ENCODE results near the gene NFIL3. TPM values are rescaled to one million over a fixed set of nuclear protein-coding genes. Genes with fewer than 3 reads are reported as not detected.

NFIL3 gene
- total RNA-seq, 4 donors from 2014 or later, result 15.8 to 26.4 (median 22.2) TPM

- H3K9me3 ChIP-seq, result no peaks in the 10 kb centered on the region
- H3K36me3 ChIP-seq, result no peaks in the 10 kb centered on the region
- TF ChIP-seq EP300 (IDR thresholded peaks at IDR 0.05; ENCODE audit: low read depth) (no peak), POLR2AphosphoS5 (IDR thresholded peaks at IDR 0.05) (no peak), CTCF (IDR thresholded peaks at IDR 0.05) (no peak), POLR2A (IDR thresholded peaks at IDR 0.05) (no peak)
- no peaks in the 10 kb centered on the region for H3K27me3 ChIP-seq
- WGBS, 2 donors (ENCODE audit: low coverage in 1 of 2), result 78 to 79% methylated on average over 4 of the region's 4 CpGs
- no peak overlapping the region for H3K4me3 ChIP-seq
- no peak overlapping the region for H3K27ac ChIP-seq
- no peaks in the 10 kb centered on the region for H3K4me1 ChIP-seq
- intact Hi-C loops (cut with DNase I; ENCODE audit: low total_unique reads) (no loop called here), in situ Hi-C loops (cut with MboI; ENCODE audit: low pct_ligation_motif_present in 1 of 4, low pct_unique_long_range_greater_than_20kb in 1 of 4, low sequenced_read_pairs in 3 of 4) (no loop called here)
- no peak for DNase-seq
Observed at GRCh38 chr9:91395106-91395552, 28.5 kb downstream of the NFIL3 start.

GRCh38 chr9:91393826-91394225 lies 29.8 kb downstream of the NFIL3 start:
- intact Hi-C loops (cut with DNase I; ENCODE audit: low total_unique reads) (no loop called here), in situ Hi-C loops (cut with MboI; ENCODE audit: low pct_ligation_motif_present in 1 of 4, low pct_unique_long_range_greater_than_20kb in 1 of 4, low sequenced_read_pairs in 3 of 4) (no loop called here)
- TF ChIP-seq CTCF (IDR thresholded peaks at IDR 0.05), result no peak
- no peak for TF ChIP-seq POLR2A (IDR thresholded peaks at IDR 0.05)
- no peak for TF ChIP-seq EP300 (IDR thresholded peaks at IDR 0.05; ENCODE audit: low read depth)
- TF ChIP-seq POLR2AphosphoS5 (IDR thresholded peaks at IDR 0.05), result no peak

GRCh38 chr9:91392435-91392834 lies 31.2 kb downstream of the NFIL3 start:
- Histone ChIP-seq H3K4me3 (no peak overlapping the region), H3K27me3 (no peaks in the 10 kb centered on the region), H3K36me3 (no peaks in the 10 kb centered on the region), H3K27ac (no peak overlapping the region), H3K9me3 (no peaks in the 10 kb centered on the region), H3K4me1 (no peaks in the 10 kb centered on the region)
- intact Hi-C loops (cut with DNase I; ENCODE audit: low total_unique reads), result no loop called here
- WGBS, 2 donors (ENCODE audit: low coverage in 1 of 2), result 75 to 86% methylated on average over 1 of the region's 1 CpG
- in situ Hi-C loops (cut with MboI; ENCODE audit: low pct_ligation_motif_present in 1 of 4, low pct_unique_long_range_greater_than_20kb in 1 of 4, low sequenced_read_pairs in 3 of 4), result no loop called here
- DNase-seq, result no peak
- TF ChIP-seq CTCF (IDR thresholded peaks at IDR 0.05), result no peak
- no peak for TF ChIP-seq POLR2A (IDR thresholded peaks at IDR 0.05)
- TF ChIP-seq POLR2AphosphoS5 (IDR thresholded peaks at IDR 0.05), result no peak
- no peak for TF ChIP-seq EP300 (IDR thresholded peaks at IDR 0.05; ENCODE audit: low read depth)

More at GRCh38 chr9:91393826-91394225, 29.8 kb downstream of the NFIL3 start:
- Histone ChIP-seq H3K4me3 (no peak overlapping the region), H3K4me1 (no peaks in the 10 kb centered on the region), H3K9me3 (no peaks in the 10 kb centered on the region), H3K27me3 (no peaks in the 10 kb centered on the region), H3K27ac (no peak overlapping the region), H3K36me3 (no peaks in the 10 kb centered on the region)
- WGBS, 2 donors (ENCODE audit: low coverage in 1 of 2), result 92 to 98% methylated on average over 3 to 5 of the region's 5 CpGs
- DNase-seq, result no peak

- intact Hi-C loops (cut with DNase I; ENCODE audit: low total_unique reads), result no loop called here
Observed at GRCh38 chr9:91391818-91392217, 31.8 kb downstream of the NFIL3 start.

More at GRCh38 chr9:91391818-91392217, 31.8 kb downstream of the NFIL3 start:
- no peaks in the 10 kb centered on the region for H3K4me1 ChIP-seq
- no peak overlapping the region for H3K27ac ChIP-seq
- H3K27me3 ChIP-seq, result no peaks in the 10 kb centered on the region
- H3K36me3 ChIP-seq, result no peaks in the 10 kb centered on the region
- TF ChIP-seq CTCF (IDR thresholded peaks at IDR 0.05) (no peak), POLR2AphosphoS5 (IDR thresholded peaks at IDR 0.05) (no peak), POLR2A (IDR thresholded peaks at IDR 0.05) (no peak), EP300 (IDR thresholded peaks at IDR 0.05; ENCODE audit: low read depth) (no peak)
- in situ Hi-C loops (cut with MboI; ENCODE audit: low pct_ligation_motif_present in 1 of 4, low pct_unique_long_range_greater_than_20kb in 1 of 4, low sequenced_read_pairs in 3 of 4), result no loop called here
- 82 to 100% methylated on average over 1 to 2 of the region's 2 CpGs for WGBS, 2 donors (ENCODE audit: low coverage in 1 of 2)
- H3K9me3 ChIP-seq, result no peaks in the 10 kb centered on the region
- DNase-seq, result no peak
- H3K4me3 ChIP-seq, result no peak overlapping the region
